ENCODE results near the gene OR6K3. TPM values are rescaled to one million over a fixed set of nuclear protein-coding genes. Genes with fewer than 3 reads are reported as not detected.

The OR6K3 gene
- total and polyA plus RNA-seq, 2 of the 13 experiments (the other 11 are each of a cell fraction or from before 2014, with no cell fraction given) = not detected

GRCh38 chr1:158717344-158717743, 3.2 kb downstream of the OR6K3 start:
- Histone ChIP-seq H3K36me3 (replicated peaks in 1 of 2; ENCODE audit: control insufficient read depth in 1 of 2, insufficient read depth in 2 of 2, low read length in 2 of 2) (no peaks in the 10 kb centered on the region), H4K20me1 (ENCODE audit: insufficient read depth, low read length) (no peaks in the 10 kb centered on the region), H2AFZ (ENCODE audit: low read length) (no peak overlapping the region), H3K9ac (ENCODE audit: insufficient read depth, low read depth, low read length) (no peak overlapping the region), H3K4me3 (replicated peaks in 1 of 3; ENCODE audit: insufficient read depth in 1 of 3, low read depth in 2 of 3, low read length in 3 of 3) (no peak overlapping the region), H3K4me2 (ENCODE audit: low read depth, low read length) (no peak overlapping the region), H3K9me3 (ENCODE audit: low read length) (no peaks in the 10 kb centered on the region), H3K27me3 (ENCODE audit: control insufficient read depth in 1 of 2, insufficient read depth in 2 of 2, low read length in 2 of 2) (no peaks in the 10 kb centered on the region), H3K27ac (ENCODE audit: extremely low read length, insufficient read depth, low read length) (no peak overlapping the region), H3K4me1 (ENCODE audit: insufficient read depth, low read length) (no peaks in the 10 kb centered on the region), H3K79me2 (ENCODE audit: insufficient read depth, low read length) (no peaks in the 10 kb centered on the region)
- FAIRE-seq (no peak), ATAC-seq (no peak), DNase-seq (ENCODE audit: low spot score) (no peak)
- WGBS (ENCODE audit: low lambda C conversion rate) = 5% methylated on average over 5 of the region's 6 CpGs
- in situ Hi-C loops (cut with HindIII; ENCODE audit: extremely low pct_ligation_motif_present, low pct_unique_long_range_greater_than_20kb) = no loop called here
- BruUV-seq (replicated peaks) = no TSS peak
- CTCF ChIA-PET (ENCODE audit: low intra/inter-chr PET ratio, low total read pairs) = no interaction called here
- intact Hi-C loops (cut with micrococcal nuclease; ENCODE audit: unreplicated experiment) = no loop called here
- POLR2A ChIA-PET = no interaction called here
- TF ChIP-seq CBFB (CRISPR knock-in tag; IDR thresholded peaks at IDR 0.05) (no peak), ZNF710 (CRISPR knock-in tag; IDR thresholded peaks at IDR 0.05; ENCODE audit: borderline replicate concordance) (no peak), ZNF713 (CRISPR knock-in tag; IDR thresholded peaks at IDR 0.05) (no peak), ZNF709 (CRISPR knock-in tag; IDR thresholded peaks at IDR 0.05) (no peak)

GRCh38 chr1:158716335-158716734, 4.2 kb downstream of the OR6K3 start:
- WGBS (ENCODE audit: low lambda C conversion rate) = 0% methylated on average over 1 of the region's 1 CpG

More at GRCh38 chr1:158716335-158716734, 4.2 kb downstream of the OR6K3 start:
- no peaks in the 10 kb centered on the region for H3K79me2 ChIP-seq (ENCODE audit: insufficient read depth, low read length)
- no peak overlapping the region for H3K9ac ChIP-seq (ENCODE audit: insufficient read depth, low read depth, low read length)
- no peaks in the 10 kb centered on the region for H3K4me1 ChIP-seq (ENCODE audit: insufficient read depth, low read length)
- FAIRE-seq (no peak), DNase-seq (ENCODE audit: low spot score) (no peak), ATAC-seq (no peak)
- H3K4me2 ChIP-seq (ENCODE audit: low read depth, low read length) = no peak overlapping the region
- intact Hi-C loops (cut with micrococcal nuclease; ENCODE audit: unreplicated experiment) (no loop called here), in situ Hi-C loops (cut with HindIII; ENCODE audit: extremely low pct_ligation_motif_present, low pct_unique_long_range_greater_than_20kb) (no loop called here)
- H3K9me3 ChIP-seq (ENCODE audit: low read length) = no peaks in the 10 kb centered on the region
- H3K4me3 ChIP-seq (replicated peaks in 1 of 3; ENCODE audit: insufficient read depth in 1 of 3, low read depth in 2 of 3, low read length in 3 of 3) = no peak overlapping the region
- POLR2A ChIA-PET = no interaction called here
- no peaks in the 10 kb centered on the region for H3K27me3 ChIP-seq (ENCODE audit: control insufficient read depth in 1 of 2, insufficient read depth in 2 of 2, low read length in 2 of 2)
- CTCF ChIA-PET (ENCODE audit: low intra/inter-chr PET ratio, low total read pairs) = no interaction called here
- no peaks in the 10 kb centered on the region for H3K36me3 ChIP-seq (replicated peaks in 1 of 2; ENCODE audit: control insufficient read depth in 1 of 2, insufficient read depth in 2 of 2, low read length in 2 of 2)
- no peak overlapping the region for H3K27ac ChIP-seq (ENCODE audit: extremely low read length, insufficient read depth, low read length)
- TF ChIP-seq KLF6 (CRISPR knock-in tag; IDR thresholded peaks at IDR 0.05) (no peak), ZNF143 (CRISPR knock-in tag; IDR thresholded peaks at IDR 0.05) (no peak)
- no TSS peak for BruUV-seq (replicated peaks)
- no peak overlapping the region for H2AFZ ChIP-seq (ENCODE audit: low read length)
- no peaks in the 10 kb centered on the region for H4K20me1 ChIP-seq (ENCODE audit: insufficient read depth, low read length)
